Measurements from ENCODE around the gene ADCYAP1R1. TPM values are rescaled to one million over a fixed set of nuclear protein-coding genes. Genes with fewer than 3 reads are reported as not detected.

Gene ADCYAP1R1
- total RNA-seq, 1 donor from 2014 or later: 39.3 TPM

- peaks cover 19% of the 10 kb centered on the region for H3K36me3 Mint-ChIP-seq (ENCODE audit: low read depth, unreplicated experiment)
- no peak overlapping the region for H3K27ac Mint-ChIP-seq (ENCODE audit: unreplicated experiment)
- H3K27me3 Mint-ChIP-seq (ENCODE audit: unreplicated experiment): peaks cover 10% of the 10 kb centered on the region
- TF ChIP-seq, protein P1, sequence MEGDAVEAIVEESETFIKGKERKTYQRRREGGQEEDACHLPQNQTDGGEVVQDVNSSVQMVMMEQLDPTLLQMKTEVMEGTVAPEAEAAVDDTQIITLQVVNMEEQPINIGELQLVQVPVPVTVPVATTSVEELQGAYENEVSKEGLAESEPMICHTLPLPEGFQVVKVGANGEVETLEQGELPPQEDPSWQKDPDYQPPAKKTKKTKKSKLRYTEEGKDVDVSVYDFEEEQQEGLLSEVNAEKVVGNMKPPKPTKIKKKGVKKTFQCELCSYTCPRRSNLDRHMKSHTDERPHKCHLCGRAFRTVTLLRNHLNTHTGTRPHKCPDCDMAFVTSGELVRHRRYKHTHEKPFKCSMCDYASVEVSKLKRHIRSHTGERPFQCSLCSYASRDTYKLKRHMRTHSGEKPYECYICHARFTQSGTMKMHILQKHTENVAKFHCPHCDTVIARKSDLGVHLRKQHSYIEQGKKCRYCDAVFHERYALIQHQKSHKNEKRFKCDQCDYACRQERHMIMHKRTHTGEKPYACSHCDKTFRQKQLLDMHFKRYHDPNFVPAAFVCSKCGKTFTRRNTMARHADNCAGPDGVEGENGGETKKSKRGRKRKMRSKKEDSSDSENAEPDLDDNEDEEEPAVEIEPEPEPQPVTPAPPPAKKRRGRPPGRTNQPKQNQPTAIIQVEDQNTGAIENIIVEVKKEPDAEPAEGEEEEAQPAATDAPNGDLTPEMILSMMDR (IDR thresholded peaks at IDR 0.05; ENCODE audit: unreplicated experiment): no peak
- H3K9me3 Mint-ChIP-seq (ENCODE audit: unreplicated experiment): no peaks in the 10 kb centered on the region
- no peak overlapping the region for H3K4me3 Mint-ChIP-seq (ENCODE audit: unreplicated experiment)
- DNase-seq (ENCODE audit: low spot score): no peak
- peaks cover 5% of the 10 kb centered on the region for H3K4me1 Mint-ChIP-seq (ENCODE audit: unreplicated experiment)
These were observed 46.7 kb downstream of the ADCYAP1R1 start for GRCh38 chr7:31098642-31099360.

GRCh38 chr7:31099451-31100444 is 47.6 kb downstream of the ADCYAP1R1 start:
- no peak overlapping the region for H3K4me3 Mint-ChIP-seq (ENCODE audit: unreplicated experiment)
- DNase-seq (ENCODE audit: low spot score): no peak
- H3K9me3 Mint-ChIP-seq (ENCODE audit: unreplicated experiment): no peaks in the 10 kb centered on the region
- peaks cover 5% of the 10 kb centered on the region for H3K4me1 Mint-ChIP-seq (ENCODE audit: unreplicated experiment)
- H3K27me3 Mint-ChIP-seq (ENCODE audit: unreplicated experiment): peaks cover 14% of the 10 kb centered on the region
- H3K27ac Mint-ChIP-seq (ENCODE audit: unreplicated experiment): no peak overlapping the region
- peaks cover 19% of the 10 kb centered on the region for H3K36me3 Mint-ChIP-seq (ENCODE audit: low read depth, unreplicated experiment)
- TF ChIP-seq, protein P1 (IDR thresholded peaks at IDR 0.05; ENCODE audit: unreplicated experiment): no peak

GRCh38 chr7:31100445-31100844 is 48.3 kb downstream of the ADCYAP1R1 start:
- Mint-ChIP-seq H3K27me3 (ENCODE audit: unreplicated experiment) (peaks cover 16% of the 10 kb centered on the region), H3K36me3 (ENCODE audit: low read depth, unreplicated experiment) (peaks cover 19% of the 10 kb centered on the region), H3K4me1 (ENCODE audit: unreplicated experiment) (peaks cover 5% of the 10 kb centered on the region), H3K4me3 (ENCODE audit: unreplicated experiment) (no peak overlapping the region), H3K9me3 (ENCODE audit: unreplicated experiment) (no peaks in the 10 kb centered on the region), H3K27ac (ENCODE audit: unreplicated experiment) (peak overlapping the region; percentile 70)
- TF ChIP-seq, protein P1 (IDR thresholded peaks at IDR 0.05; ENCODE audit: unreplicated experiment): no peak
- no peak for DNase-seq (ENCODE audit: low spot score)

DNA sequence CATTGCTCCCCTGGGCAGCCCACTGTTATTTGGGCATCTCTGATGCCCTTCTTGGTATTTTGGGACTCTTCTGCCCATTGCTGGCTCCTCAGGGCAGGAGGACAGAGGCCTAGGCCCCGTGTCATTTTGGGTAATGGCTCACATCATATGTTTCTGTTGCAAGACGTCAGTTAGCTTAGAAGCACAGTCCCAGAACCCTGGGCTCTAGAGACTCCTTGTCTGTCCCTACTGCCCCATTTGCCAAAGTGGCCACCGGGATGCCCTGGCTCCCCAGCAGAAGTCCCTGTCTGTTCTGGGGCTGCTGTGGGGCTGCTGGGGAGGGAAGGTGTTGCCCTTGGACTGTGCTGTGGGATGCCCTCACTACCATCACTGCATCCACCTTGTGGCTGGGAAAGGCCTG is 48.8 kb downstream of the ADCYAP1R1 start:
- Mint-ChIP-seq H3K36me3 (ENCODE audit: low read depth, unreplicated experiment) (peaks cover 19% of the 10 kb centered on the region), H3K4me1 (ENCODE audit: unreplicated experiment) (peaks cover 5% of the 10 kb centered on the region), H3K27me3 (ENCODE audit: unreplicated experiment) (peaks cover 16% of the 10 kb centered on the region), H3K27ac (ENCODE audit: unreplicated experiment) (no peak overlapping the region), H3K9me3 (ENCODE audit: unreplicated experiment) (no peaks in the 10 kb centered on the region), H3K4me3 (ENCODE audit: unreplicated experiment) (no peak overlapping the region)
- DNase-seq (ENCODE audit: low spot score): no peak
- TF ChIP-seq, protein P1 (IDR thresholded peaks at IDR 0.05; ENCODE audit: unreplicated experiment): no peak

Data from endothelial cell (in vitro differentiated cells).